ENCODE results near the gene ARFIP1.

The ARFIP1 gene

GRCh38 chr4:152941411-152941810 is 161.7 kb downstream of the ARFIP1 start:
- DNase-seq = no peak

DNA sequence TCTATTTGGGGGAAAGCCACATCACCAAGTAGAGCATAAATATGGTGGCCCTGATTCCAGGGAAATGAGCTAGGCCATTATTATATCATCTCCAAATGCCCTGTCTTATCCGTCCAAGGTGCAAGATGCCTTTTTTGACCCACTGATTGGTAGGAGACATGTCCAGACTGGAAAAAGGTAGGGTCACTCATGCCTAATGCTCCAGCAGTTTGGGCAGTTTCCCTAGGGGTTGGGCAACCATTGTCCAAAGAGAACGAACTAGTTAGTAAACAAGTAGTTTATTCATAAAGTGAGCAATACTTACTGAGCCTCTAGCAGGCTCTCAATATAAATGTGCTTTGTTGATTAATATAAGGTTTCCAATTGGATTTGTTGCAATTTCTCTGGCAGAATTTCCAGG is 162.6 kb downstream of the ARFIP1 start:
- DNase-seq = no peak

DNA sequence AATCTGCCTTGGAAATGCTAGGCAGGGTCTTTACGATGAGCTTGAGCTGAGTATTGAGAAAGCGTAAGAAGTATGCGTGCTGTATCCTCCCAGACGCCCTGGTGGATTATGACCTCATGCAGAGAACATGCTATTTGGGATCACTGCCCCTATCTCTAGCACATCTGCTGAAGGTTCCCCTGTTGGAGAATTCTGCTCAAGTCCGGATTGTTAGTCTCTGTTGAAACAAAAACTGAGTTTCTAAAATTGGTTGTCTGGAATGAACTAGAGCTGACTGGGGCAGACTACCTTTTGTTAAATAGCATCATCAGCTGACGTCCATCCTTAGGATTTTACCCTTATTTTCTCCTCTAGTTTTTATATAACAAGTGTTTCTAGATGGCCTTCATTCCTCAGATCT is 163.9 kb downstream of the ARFIP1 start:
- no peak for DNase-seq

- DNase-seq = no peak
Observed at GRCh38 chr4:152944666-152945320, 165.0 kb downstream of the ARFIP1 start.

DNA sequence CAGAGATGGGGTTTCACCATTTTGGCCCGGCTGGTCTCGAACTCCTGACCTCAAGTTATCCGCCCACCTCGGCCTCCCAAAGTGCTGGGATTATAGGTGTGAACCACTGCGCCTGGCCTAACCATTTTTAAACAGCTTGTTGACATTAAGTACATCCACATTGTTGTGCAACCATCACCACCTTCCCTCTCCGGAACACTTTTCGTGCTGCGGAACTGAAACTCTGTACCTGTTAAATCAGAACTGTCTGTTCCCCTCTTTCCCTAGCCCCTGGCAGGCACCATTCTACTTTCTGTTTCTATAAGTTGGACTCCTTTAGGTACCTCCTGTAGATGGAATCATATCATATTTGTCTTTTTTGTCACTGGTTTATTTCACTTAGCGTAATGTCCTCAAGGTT is 165.9 kb downstream of the ARFIP1 start:
- no peak for DNase-seq

DNA sequence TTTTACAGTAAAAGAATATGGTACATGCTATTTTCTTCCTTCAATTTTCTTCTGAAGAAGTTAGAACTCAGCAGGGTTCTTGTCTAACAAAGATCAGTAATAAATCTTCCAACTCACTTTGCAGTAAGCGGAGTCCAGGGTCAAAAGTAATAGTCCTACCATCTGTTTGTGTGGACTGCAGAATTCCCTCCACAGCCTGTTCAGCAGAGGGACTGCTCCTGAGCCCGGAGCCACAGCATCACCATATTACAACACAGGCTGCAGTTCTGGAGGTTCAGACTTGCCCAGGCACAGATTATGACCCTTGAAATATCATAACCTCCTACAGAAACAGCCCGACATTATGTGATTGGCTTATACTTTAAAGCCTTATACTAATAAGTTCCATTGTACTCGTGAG is 166.7 kb downstream of the ARFIP1 start:
- DNase-seq = no peak

DNA sequence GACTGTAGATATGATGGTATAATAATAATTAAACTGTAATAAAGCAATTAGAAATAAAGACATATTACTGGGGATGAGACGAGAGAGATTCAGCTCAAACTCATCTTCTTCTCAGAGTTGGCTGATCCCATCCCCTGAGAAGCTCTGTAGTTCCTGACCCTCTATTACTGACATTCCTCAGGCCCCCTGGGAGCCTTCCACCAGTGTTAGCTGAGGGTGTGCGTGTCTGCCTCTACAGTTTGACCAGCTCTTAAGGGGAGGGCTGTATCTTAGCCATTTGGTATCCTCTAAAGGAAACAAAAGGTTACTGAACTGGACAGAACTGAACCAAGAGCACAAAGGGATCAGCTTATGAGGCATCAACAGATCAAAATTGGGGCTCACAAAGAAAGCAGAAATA is 167.6 kb downstream of the ARFIP1 start:
- DNase-seq = no peak

DNA sequence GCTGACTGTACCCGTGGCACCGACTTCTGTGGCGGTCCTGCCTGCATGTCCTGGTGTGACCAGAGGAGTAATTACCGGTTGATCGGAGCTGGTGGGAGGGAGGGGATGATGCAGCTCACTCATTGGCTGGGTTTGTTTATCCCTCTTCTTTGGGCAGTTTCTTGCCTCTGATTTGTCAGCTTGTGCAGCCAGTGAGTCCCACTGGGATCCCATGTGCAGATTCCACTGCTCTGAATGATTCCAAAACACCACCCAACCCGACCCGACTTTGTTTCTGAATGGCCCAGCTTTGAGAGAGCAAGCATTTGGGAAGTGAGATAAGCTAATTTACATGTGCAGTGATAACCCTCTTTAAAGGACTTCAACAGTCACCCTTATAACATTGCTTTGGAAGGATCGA is 170.2 kb downstream of the ARFIP1 start:
- no peak for DNase-seq

- no peak for DNase-seq
Observed at GRCh38 chr4:152950402-152951274, 170.9 kb downstream of the ARFIP1 start.

GRCh38 chr4:152951348-152951747 is 171.6 kb downstream of the ARFIP1 start:
- no peak for DNase-seq

- DNase-seq = no peak
Observed at GRCh38 chr4:152953514-152953913, 173.8 kb downstream of the ARFIP1 start.

- DNase-seq = no peak
Observed at GRCh38 chr4:152954741-152955140, 175.0 kb downstream of the ARFIP1 start.

- DNase-seq = no peak
Observed at GRCh38 chr4:152956147-152956546, 176.4 kb downstream of the ARFIP1 start.

DNA sequence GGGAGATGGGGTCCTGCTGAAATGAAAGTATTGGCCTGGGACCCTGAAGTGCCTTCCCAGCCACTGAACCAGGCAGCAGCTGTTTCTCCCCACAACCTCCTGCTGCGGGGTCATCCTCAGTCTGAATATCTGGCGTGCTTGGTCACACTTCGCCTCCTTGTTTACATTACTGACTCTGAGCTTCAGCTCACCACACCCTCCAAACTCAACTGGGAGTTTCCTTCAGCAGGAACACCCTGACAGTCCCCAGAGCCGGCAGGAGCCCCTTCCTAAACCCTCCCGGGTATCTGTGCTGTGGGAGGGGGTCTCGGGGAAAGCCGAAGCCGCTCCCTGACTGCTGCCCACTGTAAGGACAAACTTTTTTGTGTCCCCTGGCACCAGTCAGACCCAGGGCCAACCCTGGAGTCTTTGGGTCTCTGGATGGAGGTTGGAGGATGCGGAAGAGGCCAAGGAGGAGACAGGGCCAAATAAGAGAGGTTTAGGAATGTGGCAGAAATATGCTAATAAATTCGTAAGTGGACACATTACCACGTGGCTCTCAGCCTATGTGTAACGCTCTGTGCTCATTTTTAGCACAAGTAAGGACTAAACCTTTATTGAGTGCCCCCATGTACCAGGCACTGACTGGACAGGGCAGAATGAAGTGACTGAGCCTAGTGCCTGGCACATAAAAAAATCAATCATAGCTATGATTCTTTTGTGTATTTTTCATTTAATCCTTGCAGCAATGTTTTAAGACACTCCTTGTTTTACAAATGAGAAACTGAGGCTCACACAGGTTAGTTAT is 177.1 kb downstream of the ARFIP1 start:
- no peak for DNase-seq

- no peak for DNase-seq
Observed at GRCh38 chr4:152957437-152958171, 177.8 kb downstream of the ARFIP1 start.

DNA sequence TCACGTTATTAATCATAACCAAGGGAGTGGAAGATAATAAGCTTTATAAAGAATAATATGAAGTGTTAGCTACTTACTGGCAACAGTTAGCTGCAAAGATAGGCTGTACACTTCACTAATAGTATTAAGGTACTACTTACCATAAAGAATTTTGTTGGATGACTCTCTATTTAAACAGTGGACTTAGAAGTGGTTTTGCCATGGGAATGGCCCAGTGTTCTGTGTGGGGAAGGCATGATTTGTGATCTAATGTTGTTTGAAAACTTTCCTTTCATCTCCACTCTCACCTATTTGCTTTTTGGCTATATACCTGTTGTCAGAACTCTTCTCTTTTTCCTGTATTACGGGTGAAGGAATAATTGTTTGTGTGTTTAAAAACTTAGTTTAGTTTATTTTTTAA is 179.3 kb downstream of the ARFIP1 start:
- DNase-seq = no peak

GRCh38 chr4:152960082-152960481 is 180.3 kb downstream of the ARFIP1 start:
- DNase-seq = no peak

GRCh38 chr4:152961014-152961772 is 181.4 kb downstream of the ARFIP1 start:
- DNase-seq = no peak

DNA sequence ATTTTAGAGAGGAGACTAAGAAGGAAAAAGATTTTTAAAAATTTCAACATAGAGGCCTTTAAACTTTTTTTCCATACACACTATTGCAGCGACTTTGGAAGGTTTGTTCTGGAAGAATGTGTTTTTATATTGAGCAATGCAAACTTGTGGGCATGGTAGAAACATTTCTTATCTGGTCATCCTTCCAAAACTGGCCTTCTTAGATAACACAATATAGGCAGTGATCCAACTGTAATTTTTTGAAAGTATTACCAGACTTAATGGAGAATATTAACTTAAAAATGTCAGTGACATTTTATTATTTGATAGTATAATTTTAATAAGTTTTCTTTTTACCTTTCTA is 182.0 kb downstream of the ARFIP1 start:
- no peak for DNase-seq
